HepG2 (cell line): ENCODE measurements around the gene CBY2. TPM values are rescaled to one million over a fixed set of nuclear protein-coding genes. Genes with fewer than 3 reads are reported as not detected.

Experiments
- ATAC-seq: fragments of 200-7000 bp; cut with Tn5 transposase; 3 replicates; pipeline ENCODE4 v1.9.1; 2020; ENCODE audit warnings: mild to moderate bottlenecking, moderate library complexity
- BruUV-seq: library from RNA; stranded (reverse); fragments of 400-500 nt; replicated peaks from 2 replicates; lab custom pipeline; 2021; lab: Mats Ljungman, UMichigan
- CTCF ChIA-PET: fragments of 300-600 bp; formaldehyde crosslinking; extraction: SDS; loops from one replicate; lab custom pipeline; 2021; ENCODE audit warnings: low total read pairs, inconsistent platforms, low intra/inter-chr PET ratio; lab: Yijun Ruan, JAX
- POLR2A ChIA-PET: fragments of 350-600 bp; sonication (Branson Sonifier 250); formaldehyde crosslinking; loops from one replicate; lab custom pipeline; 2020; ENCODE audit warnings: antibody characterized with exemption, inconsistent platforms; lab: Yijun Ruan, JAX
- DNase-seq: peaks from one replicate; pipeline ENCODE4 v3.0.0-alpha.2; 2015; ENCODE audit warnings: low spot score
- FAIRE-seq: peaks from 3 replicates; lab custom pipeline; 2011; peaks lifted over from hg19 to GRCh38; lab: Jason Lieb, UNC
- H2AFZ ChIP-seq: one replicate; pipeline ENCODE4 v1.6.1; 2011; ENCODE audit warnings: low read length, inconsistent platforms
- H3K27ac ChIP-seq: fragments of 300-600 bp; 3 replicates; pipeline ENCODE4 v1.8.0; 2011; ENCODE audit warnings: mixed run types, mild to moderate bottlenecking, mixed read lengths, low read length, inconsistent platforms; ENCODE audit not compliant: insufficient read depth; ENCODE audit errors: extremely low read length
- H3K27me3 ChIP-seq, 2 experiments: fragments of 200-600 bp in 1 of 2; 2 replicates in 1 of 2; 3 replicates in 1 of 2; pipeline versions ENCODE4 v1.6.0 to v1.8.0; 2011; ENCODE audit warnings: low read length in 2 of 2, mild to moderate bottlenecking in 2 of 2, moderate library complexity in 2 of 2, inconsistent platforms in 1 of 2; ENCODE audit not compliant: insufficient read depth in 2 of 2, control insufficient read depth in 1 of 2
- H3K36me3 ChIP-seq, 2 experiments: fragments of 200-600 bp in 1 of 2; replicated peaks in 1 of 2; 2 replicates in 1 of 2; 3 replicates in 1 of 2; pipeline versions ENCODE4 v1.5.1 to v1.8.0; 2011; ENCODE audit warnings: low read length in 2 of 2, inconsistent platforms in 1 of 2; ENCODE audit not compliant: insufficient read depth in 2 of 2, control insufficient read depth in 1 of 2
- H3K4me1 ChIP-seq: 2 replicates; pipeline ENCODE4 v1.5.1; 2012; ENCODE audit warnings: low read length, inconsistent platforms; ENCODE audit not compliant: insufficient read depth
- H3K4me2 ChIP-seq: 2 replicates; pipeline ENCODE4 v1.6.0; 2011; ENCODE audit warnings: low read depth, low read length, inconsistent platforms
- H3K4me3 ChIP-seq, 3 experiments: fragments of 200-600 bp in 1 of 3; sonication (generic), shearing (Covaris generic) in 1 of 3; replicated peaks in 1 of 3; 2 replicates each; pipeline ENCODE4 v1.5.1; 2011 to 2016; ENCODE audit warnings: low read length in 3 of 3, inconsistent platforms in 2 of 3, low read depth in 2 of 3, mild to moderate bottlenecking in 2 of 3, control low read depth in 1 of 3, mixed read lengths in 1 of 3; ENCODE audit not compliant: insufficient read depth in 1 of 3
- H3K79me2 ChIP-seq: one replicate; pipeline ENCODE4 v1.6.1; 2011; ENCODE audit warnings: low read length, inconsistent platforms; ENCODE audit not compliant: insufficient read depth
- H3K9ac ChIP-seq: 2 replicates; pipeline ENCODE4 v1.6.0; 2011; ENCODE audit warnings: mild to moderate bottlenecking, low read depth, low read length, inconsistent platforms; ENCODE audit not compliant: insufficient read depth
- H3K9me3 ChIP-seq: 2 replicates; pipeline ENCODE4 v1.5.1; 2012; ENCODE audit warnings: mild to moderate bottlenecking, low read length
- H4K20me1 ChIP-seq: 2 replicates; pipeline ENCODE4 v1.6.0; 2011; ENCODE audit warnings: inconsistent platforms, mild to moderate bottlenecking, low read length, moderate library complexity; ENCODE audit not compliant: insufficient read depth
- EHMT2 ChIP-seq: fragments of 200-600 bp; sonication (generic); IDR thresholded peaks from 2 replicates; pipeline ENCODE4 v1.7.0; 2017; ENCODE audit warnings: antibody characterized with exemption, low read depth, low read length, borderline replicate concordance
- EZH2 ChIP-seq: conservative IDR thresholded peaks from 2 replicates; pipeline ENCODE4 v1.6.1; 2012; ENCODE audit warnings: mild to moderate bottlenecking, low read depth, low read length, moderate library complexity
- SIX4 ChIP-seq: sonication (generic); formaldehyde crosslinking; IDR thresholded peaks from 2 replicates; pipeline ENCODE4 v1.4.0; 2020; ENCODE audit warnings: missing genetic modification reagents
- U2AF2 ChIP-seq: fragments of 200-400 bp; formaldehyde crosslinking; IDR thresholded peaks from 2 replicates; pipeline ENCODE4 v1.6.1; 2017; ENCODE audit warnings: low read depth, mild to moderate bottlenecking, low read length
- ZNF263 ChIP-seq: sonication (generic); formaldehyde crosslinking; IDR thresholded peaks from 2 replicates; pipeline ENCODE4 v1.4.0; 2020; ENCODE audit warnings: missing genetic modification reagents
- ZNF264 ChIP-seq: sonication (generic); formaldehyde crosslinking; IDR thresholded peaks from 2 replicates; pipeline ENCODE4 v1.4.0; 2020; ENCODE audit warnings: missing genetic modification reagents
- ZNF383 ChIP-seq: sonication (generic); formaldehyde crosslinking; IDR thresholded peaks from 2 replicates; pipeline ENCODE4 v1.4.0; 2020; ENCODE audit warnings: missing genetic modification reagents, mild to moderate bottlenecking, borderline replicate concordance
- ZNF432 ChIP-seq: sonication (generic); formaldehyde crosslinking; IDR thresholded peaks from 2 replicates; pipeline ENCODE4 v1.5.0; 2020; ENCODE audit warnings: missing genetic modification reagents, mild to moderate bottlenecking, borderline replicate concordance
- WGBS: methylation state at CpG from one replicate; pipeline ENCODE4 v1.1.6; 2017; ENCODE audit warnings: low lambda C conversion rate; 5-methylcytosine and 5-hydroxymethylcytosine counted together
- in situ Hi-C: cut with HindIII; loops from 2 replicates; pipeline ENCODE4 v1.10.0; 2017; ENCODE audit warnings: low pct_unique_long_range_greater_than_20kb; ENCODE audit not compliant: extremely low pct_ligation_motif_present
- intact Hi-C: fragments of 100-400 bp; cut with micrococcal nuclease; formaldehyde crosslinking; loops from one replicate; pipeline ENCODE4 v1.10.0; 2022; ENCODE audit not compliant: unreplicated experiment
- polyA plus RNA-seq, 8 experiments: library from polyadenylated mRNA; depleted of rRNA in 3 of 8; stranded (reverse) in 7 of 8; unstranded in 1 of 8; fragments of >200 nt; fragmentation: Illumina TruSeq in 4 of 8; extraction: Trizol in 4 of 8; gene quantifications; 2 replicates each; pipeline versions ENCODE4 v1.2.1 to v1.2.3, GENCODE V29; 2011 to 2016; ENCODE audit warnings: low read depth in 4 of 8, missing spikeins in 1 of 8, mixed read lengths in 1 of 8; ENCODE audit not compliant: insufficient read depth in 1 of 8
- total RNA-seq, 5 experiments: library from RNA; depleted of rRNA; stranded (reverse); fragments of >200 nt; fragmentation: Illumina TruSeq; extraction: Trizol; gene quantifications; 2 replicates each; pipeline ENCODE4 v1.2.3, GENCODE V29; 2016; ENCODE audit warnings: low read depth in 1 of 5
- TF ChIP-seq, protein P1 (sequence below): sonication (generic); formaldehyde crosslinking; IDR thresholded peaks from 2 replicates; pipeline ENCODE4 v1.4.0; 2020; ENCODE audit warnings: missing genetic modification reagents
- TF ChIP-seq, protein P2 (sequence below): IDR thresholded peaks from 2 replicates; pipeline ENCODE4 v1.6.1; 2016; ENCODE audit warnings: low read depth
- TF ChIP-seq, protein P3 (sequence below): sonication (generic); formaldehyde crosslinking; IDR thresholded peaks from 2 replicates; pipeline ENCODE4 v1.5.0; 2020; ENCODE audit warnings: mild to moderate bottlenecking, low read depth, missing genetic modification reagents, borderline replicate concordance
- TF ChIP-seq, protein P4 (sequence below): sonication (generic); formaldehyde crosslinking; IDR thresholded peaks from 2 replicates; pipeline ENCODE4 v1.5.0; 2020; ENCODE audit warnings: mild to moderate bottlenecking, missing genetic modification reagents

The CBY2 gene
- total and polyA plus RNA-seq, 2 of the 13 experiments (the other 11 are each of a cell fraction or from before 2014, with no cell fraction given), result not detected

DNA sequence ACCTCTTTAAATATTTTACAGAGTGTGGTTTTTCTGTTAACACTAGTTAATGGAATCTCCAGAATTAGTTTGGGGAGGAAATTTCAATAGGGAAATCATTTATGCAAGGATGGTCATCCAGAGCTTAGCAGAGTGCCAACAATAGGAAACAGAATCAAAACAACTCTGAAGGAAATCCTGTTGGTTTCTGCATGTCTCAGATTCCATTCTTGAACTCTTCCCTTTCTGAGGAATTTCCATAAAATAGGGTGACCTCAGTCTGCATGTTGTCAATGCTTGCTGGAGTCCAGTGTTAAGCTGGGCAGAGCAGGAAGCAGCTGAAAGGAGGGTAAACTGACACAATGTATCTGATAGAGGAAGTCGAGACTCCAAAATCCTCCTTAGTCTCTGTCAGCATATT, 16.9 kb downstream of the CBY2 start:
- H3K4me1 ChIP-seq, result no peaks in the 10 kb centered on the region
- H3K4me2 ChIP-seq, result no peak overlapping the region
- no peak overlapping the region for H2AFZ ChIP-seq
- H3K27me3 ChIP-seq, result peaks cover 0 to 4% of the 10 kb centered on the region in 2 experiments; a peak in 2 of 5 replicates
- intact Hi-C loops, result loop anchor here (5.0 kb wide), 1 partner anchor 207 kb away; no protein-coding TSS in a partner anchor
- in situ Hi-C loops, result no loop called here
- H3K9ac ChIP-seq, result no peak overlapping the region
- BruUV-seq, result no TSS peak
- ATAC-seq, result no peak
- H3K27ac ChIP-seq, result no peak overlapping the region
- no peaks in the 10 kb centered on the region for H3K9me3 ChIP-seq
- no peak overlapping the region for H3K4me3 ChIP-seq
- 0% methylated on average over 1 of the region's 1 CpG for WGBS
- H3K36me3 ChIP-seq, result no peaks in the 10 kb centered on the region
- TF ChIP-seq ZNF432 (no peak), EZH2 (no peak)
- TF ChIP-seq, protein P1, sequence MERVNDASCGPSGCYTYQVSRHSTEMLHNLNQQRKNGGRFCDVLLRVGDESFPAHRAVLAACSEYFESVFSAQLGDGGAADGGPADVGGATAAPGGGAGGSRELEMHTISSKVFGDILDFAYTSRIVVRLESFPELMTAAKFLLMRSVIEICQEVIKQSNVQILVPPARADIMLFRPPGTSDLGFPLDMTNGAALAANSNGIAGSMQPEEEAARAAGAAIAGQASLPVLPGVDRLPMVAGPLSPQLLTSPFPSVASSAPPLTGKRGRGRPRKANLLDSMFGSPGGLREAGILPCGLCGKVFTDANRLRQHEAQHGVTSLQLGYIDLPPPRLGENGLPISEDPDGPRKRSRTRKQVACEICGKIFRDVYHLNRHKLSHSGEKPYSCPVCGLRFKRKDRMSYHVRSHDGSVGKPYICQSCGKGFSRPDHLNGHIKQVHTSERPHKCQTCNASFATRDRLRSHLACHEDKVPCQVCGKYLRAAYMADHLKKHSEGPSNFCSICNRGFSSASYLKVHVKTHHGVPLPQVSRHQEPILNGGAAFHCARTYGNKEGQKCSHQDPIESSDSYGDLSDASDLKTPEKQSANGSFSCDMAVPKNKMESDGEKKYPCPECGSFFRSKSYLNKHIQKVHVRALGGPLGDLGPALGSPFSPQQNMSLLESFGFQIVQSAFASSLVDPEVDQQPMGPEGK, result no peak
- ChIA-PET POLR2A (no interaction called here), CTCF (no interaction called here)
- H3K79me2 ChIP-seq, result no peaks in the 10 kb centered on the region
- no peak for FAIRE-seq
- H4K20me1 ChIP-seq, result no peaks in the 10 kb centered on the region
- no peak for DNase-seq

DNA sequence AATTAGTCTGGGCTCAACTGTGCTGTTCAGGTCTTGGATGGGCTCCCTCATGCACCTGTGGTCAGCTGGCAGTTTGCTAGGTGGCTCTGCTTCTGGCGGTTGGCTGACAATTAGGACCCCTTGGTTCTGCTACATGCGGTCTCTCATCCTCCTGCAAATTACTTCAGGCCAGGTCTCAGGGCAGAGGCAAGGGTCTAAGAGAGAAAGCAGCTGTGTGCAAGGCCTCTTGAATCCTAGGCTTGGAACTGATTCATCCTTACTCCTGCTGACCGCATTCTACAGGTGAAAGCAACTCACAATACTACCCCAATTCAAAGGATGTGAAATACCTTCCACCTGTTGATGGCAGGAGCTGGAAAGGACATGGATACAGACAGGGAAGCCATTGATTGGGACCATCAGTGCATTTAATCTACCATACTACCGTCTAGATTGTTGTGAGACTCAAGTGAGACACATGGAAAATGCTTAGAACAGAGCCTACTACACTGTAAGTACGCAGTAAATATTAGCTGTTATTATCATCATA, 19.1 kb downstream of the CBY2 start:
- in situ Hi-C loops, result no loop called here
- no peak for DNase-seq
- Histone ChIP-seq H3K36me3 (no peaks in the 10 kb centered on the region), H3K27me3 (no peaks in the 10 kb centered on the region), H3K4me1 (no peaks in the 10 kb centered on the region), H3K79me2 (no peaks in the 10 kb centered on the region), H3K9me3 (no peaks in the 10 kb centered on the region), H2AFZ (no peak overlapping the region), H3K27ac (no peak overlapping the region), H4K20me1 (no peaks in the 10 kb centered on the region), H3K4me2 (no peak overlapping the region), H3K9ac (no peak overlapping the region), H3K4me3 (no peak overlapping the region)
- CTCF ChIA-PET, result no interaction called here
- 43% methylated on average over 4 of the region's 5 CpGs for WGBS
- POLR2A ChIA-PET, result no interaction called here
- ATAC-seq, result no peak
- no TSS peak for BruUV-seq
- intact Hi-C loops, result no loop called here
- no peak for FAIRE-seq
- TF ChIP-seq ZNF263 (CRISPR knock-in tag) (no peak), ZNF383 (no peak), U2AF2 (no peak), SIX4 (CRISPR knock-in tag) (no peak), ZNF264 (CRISPR knock-in tag) (no peak), EHMT2 (no peak)
- TF ChIP-seq, protein P2, sequence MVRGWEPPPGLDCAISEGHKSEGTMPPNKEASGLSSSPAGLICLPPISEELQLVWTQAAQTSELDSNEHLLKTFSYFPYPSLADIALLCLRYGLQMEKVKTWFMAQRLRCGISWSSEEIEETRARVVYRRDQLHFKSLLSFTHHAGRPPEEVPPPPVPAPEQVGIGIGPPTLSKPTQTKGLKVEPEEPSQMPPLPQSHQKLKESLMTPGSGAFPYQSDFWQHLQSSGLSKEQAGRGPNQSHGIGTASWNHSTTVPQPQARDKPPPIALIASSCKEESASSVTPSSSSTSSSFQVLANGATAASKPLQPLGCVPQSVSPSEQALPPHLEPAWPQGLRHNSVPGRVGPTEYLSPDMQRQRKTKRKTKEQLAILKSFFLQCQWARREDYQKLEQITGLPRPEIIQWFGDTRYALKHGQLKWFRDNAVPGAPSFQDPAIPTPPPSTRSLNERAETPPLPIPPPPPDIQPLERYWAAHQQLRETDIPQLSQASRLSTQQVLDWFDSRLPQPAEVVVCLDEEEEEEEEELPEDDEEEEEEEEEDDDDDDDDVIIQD, result no peak
- TF ChIP-seq, protein P3, sequence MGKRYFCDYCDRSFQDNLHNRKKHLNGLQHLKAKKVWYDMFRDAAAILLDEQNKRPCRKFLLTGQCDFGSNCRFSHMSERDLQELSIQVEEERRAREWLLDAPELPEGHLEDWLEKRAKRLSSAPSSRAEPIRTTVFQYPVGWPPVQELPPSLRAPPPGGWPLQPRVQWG (CRISPR knock-in tag), result no peak
- TF ChIP-seq, protein P4, sequence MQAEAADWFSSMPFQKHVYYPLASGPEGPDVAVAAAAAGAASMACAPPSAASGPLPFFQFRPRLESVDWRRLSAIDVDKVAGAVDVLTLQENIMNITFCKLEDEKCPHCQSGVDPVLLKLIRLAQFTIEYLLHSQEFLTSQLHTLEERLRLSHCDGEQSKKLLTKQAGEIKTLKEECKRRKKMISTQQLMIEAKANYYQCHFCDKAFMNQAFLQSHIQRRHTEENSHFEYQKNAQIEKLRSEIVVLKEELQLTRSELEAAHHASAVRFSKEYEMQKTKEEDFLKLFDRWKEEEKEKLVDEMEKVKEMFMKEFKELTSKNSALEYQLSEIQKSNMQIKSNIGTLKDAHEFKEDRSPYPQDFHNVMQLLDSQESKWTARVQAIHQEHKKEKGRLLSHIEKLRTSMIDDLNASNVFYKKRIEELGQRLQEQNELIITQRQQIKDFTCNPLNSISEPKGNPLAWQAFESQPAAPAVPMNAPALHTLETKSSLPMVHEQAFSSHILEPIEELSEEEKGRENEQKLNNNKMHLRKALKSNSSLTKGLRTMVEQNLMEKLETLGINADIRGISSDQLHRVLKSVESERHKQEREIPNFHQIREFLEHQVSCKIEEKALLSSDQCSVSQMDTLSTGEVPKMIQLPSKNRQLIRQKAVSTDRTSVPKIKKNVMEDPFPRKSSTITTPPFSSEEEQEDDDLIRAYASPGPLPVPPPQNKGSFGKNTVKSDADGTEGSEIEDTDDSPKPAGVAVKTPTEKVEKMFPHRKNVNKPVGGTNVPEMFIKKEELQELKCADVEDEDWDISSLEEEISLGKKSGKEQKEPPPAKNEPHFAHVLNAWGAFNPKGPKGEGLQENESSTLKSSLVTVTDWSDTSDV, result no peak
